GM12878 (cell line): ENCODE data around the gene TMEM231. TPM values are rescaled to one million over a fixed set of nuclear protein-coding genes. Genes with fewer than 3 reads are reported as not detected.

ENCODE experiments used
- ATAC-seq: fragments of 200-7000 bp; cut with Tn5 transposase; 3 replicates; pipeline ENCODE4 v1.9.1; 2020; ENCODE audit warnings: mild to moderate bottlenecking, moderate library complexity
- BruUV-seq: library from RNA; stranded (reverse); fragments of 400-500 nt; replicated peaks from 2 replicates; lab custom pipeline; 2021; lab: Mats Ljungman, UMichigan
- CTCF ChIA-PET: fragments of 300-600 bp; sonication (Branson Sonifier 250); formaldehyde crosslinking; extraction: SDS; loops from one replicate; lab custom pipeline; 2021; ENCODE audit warnings: inconsistent platforms; lab: Yijun Ruan, JAX
- POLR2A ChIA-PET: fragments of 350-600 bp; formaldehyde crosslinking; extraction: SDS; loops from one replicate; lab custom pipeline; 2021; ENCODE audit warnings: inconsistent platforms; lab: Charles Lee
- RAD21 ChIA-PET: fragments of 300-600 bp; sonication (Branson Sonifier 250); formaldehyde crosslinking; loops from one replicate; lab custom pipeline; 2023; ENCODE audit warnings: antibody characterized with exemption; ENCODE audit not compliant: unreplicated experiment; lab: Charles Lee
- SMC1A ChIA-PET: fragments of 300-600 bp; sonication (Branson Sonifier 250); formaldehyde crosslinking; loops from one replicate; lab custom pipeline; 2023; ENCODE audit not compliant: unreplicated experiment, uncharacterized antibody; lab: Charles Lee
- DNase-seq: peaks from one replicate; pipeline ENCODE4 v3.0.0-alpha.2; 2011; ENCODE audit warnings: low read depth, low spot score
- FAIRE-seq: peaks from 3 replicates; lab custom pipeline; 2011; peaks lifted over from hg19 to GRCh38; lab: Jason Lieb, UNC
- H2AFZ ChIP-seq: 2 replicates; pipeline ENCODE4 v1.6.0; 2011; ENCODE audit warnings: low read depth, low read length, control low read depth; ENCODE audit not compliant: control insufficient read depth
- H3K27ac ChIP-seq: 2 replicates; pipeline ENCODE4 v1.5.1; 2011; ENCODE audit warnings: control low read depth; ENCODE audit not compliant: control insufficient read depth, insufficient read depth
- H3K27me3 ChIP-seq, 2 experiments: replicated peaks in 1 of 2; 2 replicates each; pipeline versions ENCODE4 v1.6.0 to v1.6.1; 2011; ENCODE audit warnings: low read length in 1 of 2; ENCODE audit not compliant: control insufficient read depth in 2 of 2, insufficient read depth in 2 of 2
- H3K36me3 ChIP-seq, 2 experiments: 2 replicates each; pipeline ENCODE4 v1.5.1; 2011; ENCODE audit warnings: low read length in 1 of 2; ENCODE audit not compliant: control insufficient read depth in 2 of 2, insufficient read depth in 2 of 2
- H3K4me1 ChIP-seq: 2 replicates; pipeline ENCODE4 v1.6.1; 2011; ENCODE audit warnings: mild to moderate bottlenecking, low read length, moderate library complexity, mixed read lengths; ENCODE audit not compliant: control insufficient read depth, insufficient read depth
- H3K4me2 ChIP-seq: 2 replicates; pipeline ENCODE4 v1.6.0; 2011; ENCODE audit warnings: control low read depth; ENCODE audit not compliant: control insufficient read depth, insufficient read depth
- H3K4me3 ChIP-seq: fragments of 200-600 bp; sonication (generic); 2 replicates; pipeline ENCODE4 v1.5.1; 2016
- H3K79me2 ChIP-seq: 2 replicates; pipeline ENCODE4 v1.6.0; 2011; ENCODE audit warnings: low read length; ENCODE audit not compliant: control insufficient read depth, insufficient read depth
- H3K9ac ChIP-seq: 2 replicates; pipeline ENCODE4 v1.8.0; 2011; ENCODE audit warnings: low read length, control low read depth, mixed read lengths; ENCODE audit not compliant: control insufficient read depth, insufficient read depth
- H3K9me3 ChIP-seq: replicated peaks from 3 replicates; pipeline ENCODE4 v1.5.1; 2011; ENCODE audit warnings: mild to moderate bottlenecking, low read length; ENCODE audit not compliant: control insufficient read depth, insufficient read depth
- H4K20me1 ChIP-seq: 2 replicates; pipeline ENCODE4 v1.6.0; 2011; ENCODE audit not compliant: control insufficient read depth, insufficient read depth
- BCL3 ChIP-seq: IDR thresholded peaks from 2 replicates; pipeline ENCODE4 v1.6.1; 2011; ENCODE audit warnings: borderline replicate concordance, low read depth, mild to moderate bottlenecking, moderate library complexity, low read length; ENCODE audit not compliant: insufficient read depth, poor library complexity, severe bottlenecking
- CHD2 ChIP-seq: IDR thresholded peaks from 2 replicates; pipeline ENCODE4 v1.6.1; 2011; ENCODE audit warnings: low read depth, low read length, improper control_type of control experiment, borderline replicate concordance
- E4F1 ChIP-seq: fragments of 450-650 bp; IDR thresholded peaks from 2 replicates; pipeline ENCODE4 v1.6.1; 2018; ENCODE audit warnings: borderline replicate concordance, mild to moderate bottlenecking; ENCODE audit not compliant: partially characterized antibody
- EGR1 ChIP-seq, 2 experiments: IDR thresholded peaks; 1 replicate in 1 of 2; 2 replicates in 1 of 2; pipeline ENCODE4 v1.6.1; 2011 to 2012; ENCODE audit warnings: low read depth in 2 of 2, low read length in 2 of 2, borderline replicate concordance in 1 of 2, mild to moderate bottlenecking in 1 of 2, moderate library complexity in 1 of 2
- MEF2A ChIP-seq: IDR thresholded peaks from 2 replicates; pipeline ENCODE4 v1.6.1; 2011; ENCODE audit warnings: low read depth, mild to moderate bottlenecking, low read length, moderate library complexity; ENCODE audit not compliant: insufficient read depth
- POLR2A ChIP-seq: IDR thresholded peaks from 2 replicates; pipeline ENCODE4 v1.6.1; 2011; ENCODE audit warnings: low read depth, mild to moderate bottlenecking, low read length
- POLR2AphosphoS5 ChIP-seq: IDR thresholded peaks from 2 replicates; pipeline ENCODE4 v1.6.1; 2011; ENCODE audit warnings: mild to moderate bottlenecking, low read length, inconsistent platforms
- RFX5 ChIP-seq: IDR thresholded peaks from 2 replicates; pipeline ENCODE4 v1.6.1; 2011; ENCODE audit warnings: low read depth, low read length, improper control_type of control experiment
- TARDBP ChIP-seq: IDR thresholded peaks from 2 replicates; pipeline ENCODE4 v1.6.1; 2016; ENCODE audit warnings: borderline replicate concordance
- ZNF207 ChIP-seq: fragments of 450-650 bp; IDR thresholded peaks from 2 replicates; pipeline ENCODE4 v1.6.1; 2014; ENCODE audit warnings: antibody characterized with exemption, mild to moderate bottlenecking, borderline replicate concordance
- WGBS: methylation state at CpG from one replicate; pipeline ENCODE4 v1.1.6; 2016; ENCODE audit warnings: low lambda C conversion rate; ENCODE audit not compliant: insufficient replicate concordance, insufficient coverage; ENCODE audit errors: missing lambda C conversion rate; 5-methylcytosine and 5-hydroxymethylcytosine counted together
- in situ Hi-C: fragments of 300-500 bp; cut with MboI; formaldehyde crosslinking; loops from 9 replicates; pipeline ENCODE4 v1.14.3; 2018; ENCODE audit warnings: mixed read lengths
- intact Hi-C: fragments of 100-400 bp; cut with micrococcal nuclease; formaldehyde crosslinking; loops from one replicate; pipeline ENCODE4 v1.14.2; 2022; ENCODE audit not compliant: unreplicated experiment
- polyA plus RNA-seq, 11 experiments: library from polyadenylated mRNA; depleted of rRNA in 4 of 11; unstranded in 6 of 11; stranded (reverse) in 5 of 11; fragments of >200 nt; fragmentation: Nextera tagmentation in 4 of 11; fragmentation: Illumina TruSeq in 1 of 11; extraction: Ambion mirVana in 4 of 11; extraction: Trizol in 1 of 11; gene quantifications; 1 replicate in 1 of 11; 2 replicates in 10 of 11; pipeline versions ENCODE4 v1.2.1 to v1.2.3, GENCODE V29; 2011 to 2016; ENCODE audit warnings: inconsistent platforms in 2 of 11, missing spikeins in 2 of 11, low read depth in 1 of 11
- total RNA-seq, 4 experiments: library from RNA; depleted of rRNA in 3 of 4; stranded (reverse); fragments of >200 nt in 3 of 4; fragmentation: Illumina TruSeq in 1 of 4; extraction: Trizol in 1 of 4; gene quantifications; 2 replicates each; pipeline versions ENCODE4 v1.2.1 to v1.2.3, GENCODE V29; 2013 to 2021
- TF ChIP-seq, protein P1 (sequence below): IDR thresholded peaks from 2 replicates; pipeline ENCODE4 v1.6.1; 2011; ENCODE audit warnings: borderline replicate concordance, low read depth, mild to moderate bottlenecking, moderate library complexity, mixed read lengths, low read length; ENCODE audit not compliant: insufficient read depth; ENCODE audit errors: extremely low read length

Gene TMEM231
- total and polyA plus RNA-seq, 10 of the 15 experiments (the other 5 are each of a cell fraction or from before 2014, with no cell fraction given), result 1.2 to 9.1 (median 5.9) TPM

DNA sequence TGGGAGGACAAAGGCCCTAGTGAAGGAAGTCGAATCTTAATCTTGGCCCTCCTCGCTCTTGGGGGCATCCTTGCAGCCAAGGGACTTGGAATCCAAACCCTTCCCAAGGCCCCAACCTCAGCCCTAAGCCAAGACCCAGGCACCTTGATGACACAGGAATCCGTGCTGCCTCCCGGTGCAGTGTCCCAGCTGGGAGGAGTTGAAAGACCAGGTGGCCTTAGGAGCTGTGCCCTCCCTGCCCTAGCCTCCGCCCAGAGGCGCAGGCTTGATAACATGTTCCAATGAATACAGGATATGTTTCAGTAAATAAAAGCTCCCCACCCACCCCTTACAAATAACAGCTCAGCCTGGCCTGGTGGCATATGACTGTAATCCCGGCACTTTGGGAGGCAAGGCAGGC is 20.2 kb downstream of the TMEM231 start, which contains the start of gene CHST5 (continued):
- no peak for TF ChIP-seq E4F1

DNA sequence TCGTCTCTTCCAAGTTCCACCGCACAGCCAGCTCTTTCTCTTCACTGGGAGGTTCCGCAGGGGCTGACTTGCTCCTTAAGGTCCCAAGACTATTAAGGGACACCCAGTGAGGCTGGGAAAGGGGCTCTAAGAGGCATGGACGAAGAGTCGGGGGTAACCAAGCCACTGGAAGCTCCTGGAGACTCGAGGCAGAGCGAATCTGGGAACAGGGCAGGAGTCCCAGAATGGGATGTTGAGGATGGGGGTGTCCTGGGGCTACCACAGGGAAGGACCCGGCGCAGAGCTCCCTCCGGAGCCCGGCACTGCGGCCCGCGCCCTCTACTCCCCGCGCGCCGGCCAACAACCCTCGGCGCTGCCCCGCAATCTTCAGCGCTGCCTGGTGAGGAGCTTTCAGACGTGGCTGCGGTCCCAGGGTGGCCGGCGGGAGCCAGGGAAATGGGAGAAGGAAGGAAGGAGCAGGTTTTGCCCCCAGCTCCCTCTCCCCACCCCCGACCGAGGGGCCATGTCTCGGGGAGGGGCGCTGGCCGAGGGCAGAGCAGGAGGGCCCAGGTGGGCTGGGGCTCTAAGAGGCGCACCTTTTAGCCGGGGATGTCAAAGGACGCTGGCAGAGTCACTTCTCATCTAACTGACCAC is 20.7 kb downstream of the TMEM231 start:
- Histone ChIP-seq H3K36me3 (no peaks in the 10 kb centered on the region), H3K27me3 (no peaks in the 10 kb centered on the region), H3K9ac (no peak overlapping the region), H4K20me1 (no peaks in the 10 kb centered on the region), H3K9me3 (no peaks in the 10 kb centered on the region), H3K4me2 (no peak overlapping the region), H3K27ac (no peak overlapping the region), H2AFZ (no peak overlapping the region), H3K4me3 (no peak overlapping the region), H3K4me1 (no peaks in the 10 kb centered on the region), H3K79me2 (no peaks in the 10 kb centered on the region)
- no peak for TF ChIP-seq E4F1
- TF ChIP-seq TARDBP, result no peak
- no peak for TF ChIP-seq ZNF207
- no peak for TF ChIP-seq BCL3
- TF ChIP-seq POLR2A, result no peak
- no peak for TF ChIP-seq RFX5
- TF ChIP-seq CHD2, result no peak
- no peak for TF ChIP-seq POLR2AphosphoS5
- TF ChIP-seq, protein P1, sequence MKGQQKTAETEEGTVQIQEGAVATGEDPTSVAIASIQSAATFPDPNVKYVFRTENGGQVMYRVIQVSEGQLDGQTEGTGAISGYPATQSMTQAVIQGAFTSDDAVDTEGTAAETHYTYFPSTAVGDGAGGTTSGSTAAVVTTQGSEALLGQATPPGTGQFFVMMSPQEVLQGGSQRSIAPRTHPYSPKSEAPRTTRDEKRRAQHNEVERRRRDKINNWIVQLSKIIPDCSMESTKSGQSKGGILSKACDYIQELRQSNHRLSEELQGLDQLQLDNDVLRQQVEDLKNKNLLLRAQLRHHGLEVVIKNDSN, result no peak
- TF ChIP-seq EGR1 (IDR thresholded peaks at IDR 0.05; ENCODE audit: borderline replicate concordance in 1 of 2, low read depth in 2 of 2, low read length in 2 of 2), result no peak
- TF ChIP-seq MEF2A, result no peak
- ATAC-seq (no peak), DNase-seq (no peak), FAIRE-seq (no peak)
- SMC1A ChIA-PET, result interaction anchor here (1.5 to 2.0 kb wide), 2 partner anchors 13 to 18 kb away, joined by 3 to 5 read pairs; no protein-coding TSS in a partner anchor
- CTCF ChIA-PET, result interaction anchor here (0.8 to 1.7 kb wide), 5 partner anchors 14 to 86 kb away, joined by 3 to 4 read pairs (median 3); no protein-coding TSS in a partner anchor
- in situ Hi-C loops, result no loop called here
- WGBS, result 74% methylated on average over 34 of the region's 34 CpGs
- RAD21 ChIA-PET, result interaction anchor here (0.8 to 1.4 kb wide), 4 partner anchors 14 to 336 kb away, joined by 3 read pairs; no protein-coding TSS in a partner anchor
- no TSS peak for BruUV-seq
- intact Hi-C loops, result no loop called here
- POLR2A ChIA-PET, result interaction anchor here (1.3 kb wide), 1 partner anchor 18 kb away, joined by 5 read pairs; no protein-coding TSS in a partner anchor
